Measurements from ENCODE around the gene LANCL1.

DNA sequence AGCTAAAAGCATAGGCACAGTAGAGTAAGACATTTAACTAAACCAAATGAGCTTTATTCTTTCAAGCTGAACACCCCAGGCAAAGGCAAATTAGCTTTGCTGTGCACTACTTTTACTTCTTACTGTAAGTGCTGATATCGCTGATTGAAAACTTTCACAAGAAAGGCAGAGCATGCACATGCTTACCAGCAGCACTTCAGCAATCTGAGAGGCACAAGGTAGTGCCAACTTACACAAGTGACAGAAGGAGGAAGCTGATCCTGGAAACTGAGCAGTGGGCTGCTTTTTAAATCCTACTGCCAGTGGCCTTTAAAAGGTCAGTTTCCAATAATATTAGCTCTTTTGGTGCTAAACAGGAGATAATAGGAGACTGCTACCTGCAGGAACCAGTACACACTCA is 43.9 kb downstream of the LANCL1 start:
- TF ChIP-seq, protein P1, sequence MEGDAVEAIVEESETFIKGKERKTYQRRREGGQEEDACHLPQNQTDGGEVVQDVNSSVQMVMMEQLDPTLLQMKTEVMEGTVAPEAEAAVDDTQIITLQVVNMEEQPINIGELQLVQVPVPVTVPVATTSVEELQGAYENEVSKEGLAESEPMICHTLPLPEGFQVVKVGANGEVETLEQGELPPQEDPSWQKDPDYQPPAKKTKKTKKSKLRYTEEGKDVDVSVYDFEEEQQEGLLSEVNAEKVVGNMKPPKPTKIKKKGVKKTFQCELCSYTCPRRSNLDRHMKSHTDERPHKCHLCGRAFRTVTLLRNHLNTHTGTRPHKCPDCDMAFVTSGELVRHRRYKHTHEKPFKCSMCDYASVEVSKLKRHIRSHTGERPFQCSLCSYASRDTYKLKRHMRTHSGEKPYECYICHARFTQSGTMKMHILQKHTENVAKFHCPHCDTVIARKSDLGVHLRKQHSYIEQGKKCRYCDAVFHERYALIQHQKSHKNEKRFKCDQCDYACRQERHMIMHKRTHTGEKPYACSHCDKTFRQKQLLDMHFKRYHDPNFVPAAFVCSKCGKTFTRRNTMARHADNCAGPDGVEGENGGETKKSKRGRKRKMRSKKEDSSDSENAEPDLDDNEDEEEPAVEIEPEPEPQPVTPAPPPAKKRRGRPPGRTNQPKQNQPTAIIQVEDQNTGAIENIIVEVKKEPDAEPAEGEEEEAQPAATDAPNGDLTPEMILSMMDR (IDR thresholded peaks at IDR 0.05) = no peak
- no peak for TF ChIP-seq POLR2A (IDR thresholded peaks at IDR 0.05)
